Thyroid gland (tissue), 4 donors: ENCODE results near the gene MIB1. TPM values are rescaled to one million over a fixed set of nuclear protein-coding genes. Genes with fewer than 3 reads are reported as not detected.

Experiments used
- DNase-seq, 2 donors: peaks; one replicate each; pipeline ENCODE4 v3.0.0-alpha.2; 2019
- H3K27ac ChIP-seq, 3 donors: fragments of 200-600 bp; sonication (generic); 1 replicate in 2 of 3; 2 replicates in 1 of 3; pipeline ENCODE4 v1.5.1; 2016 to 2019; ENCODE audit warnings: mild to moderate bottlenecking in 1 of 3, moderate library complexity in 1 of 3
- H3K27me3 ChIP-seq: fragments of 200-600 bp; sonication (generic); one replicate; pipeline ENCODE4 v1.5.1; 2019
- H3K36me3 ChIP-seq, 2 donors: fragments of 200-600 bp; sonication (generic); one replicate each; pipeline ENCODE4 v1.5.1; 2016 to 2019
- H3K4me1 ChIP-seq, 2 donors: fragments of 200-600 bp; sonication (generic); one replicate each; pipeline ENCODE4 v1.5.1; 2017 to 2019
- H3K4me3 ChIP-seq, 3 donors: fragments of 200-600 bp; sonication (generic); replicated peaks in 1 of 3; 1 replicate in 2 of 3; 2 replicates in 1 of 3; pipeline ENCODE4 v1.5.1; 2016; ENCODE audit warnings: mild to moderate bottlenecking in 1 of 3
- H3K9me3 ChIP-seq: fragments of 200-600 bp; sonication (generic); one replicate; pipeline ENCODE4 v1.5.1; 2017
- CTCF ChIP-seq, 6 experiments: fragments of 200-600 bp in 3 of 6; fragments of 450-650 bp in 3 of 6; sonication (generic) in 3 of 6; IDR thresholded peaks; one replicate each; pipeline ENCODE4 v1.5.1; 2016 to 2019; ENCODE audit warnings: antibody characterized with exemption in 6 of 6, mild to moderate bottlenecking in 2 of 6, inconsistent platforms in 1 of 6, moderate library complexity in 1 of 6
- POLR2A ChIP-seq, 2 donors: fragments of 450-650 bp; IDR thresholded peaks; one replicate each; pipeline ENCODE4 v1.6.1; 2017; ENCODE audit warnings: antibody characterized with exemption in 2 of 2, mild to moderate bottlenecking in 2 of 2, moderate library complexity in 1 of 2
- WGBS, 2 donors: methylation state at CpG; one replicate each; pipeline ENCODE4 v1.1.5; 2017; 5-methylcytosine and 5-hydroxymethylcytosine counted together
- intact Hi-C: fragments of 100-400 bp; cut with DNase I; formaldehyde crosslinking; loops from one replicate; pipeline ENCODE4 v1.15.1; 2023
- total RNA-seq, 4 donors: library from RNA; depleted of rRNA; stranded (reverse); fragments of >200 nt; gene quantifications; one replicate each; pipeline ENCODE4 v1.2.3, GENCODE V29; 2016

Gene MIB1
- total RNA-seq = 10 to 100 TPM; 35.8 to 55.6 (median 45.0) TPM

- no peaks in the 10 kb centered on the region for H3K36me3 ChIP-seq
- WGBS, 2 donors = 0 to 1% methylated on average over 32 to 36 of the region's 76 CpGs
- peak within 1 kb of the TSS; percentile 81 to 97 (median 91) for H3K4me3 ChIP-seq
- TF ChIP-seq CTCF (IDR thresholded peaks at IDR 0.05) (peak in 1 of 6 experiments; percentile 10), POLR2A (IDR thresholded peaks at IDR 0.05) (peak; percentile 47 to 81)
- no peaks in the 10 kb centered on the region for H3K9me3 ChIP-seq
- H3K4me1 ChIP-seq = peaks cover 15 to 33% of the 10 kb centered on the region in 2 donors
- DNase-seq = peak; percentile 99 to 100
- intact Hi-C loops = no loop called here
- H3K27me3 ChIP-seq = no peaks in the 10 kb centered on the region
- peak within 1 kb of the TSS; percentile 94 to 99 (median 97) for H3K27ac ChIP-seq
These were observed at the start of gene MIB1 for GRCh38 chr18:21740538-21741311. Gene MIB1 (plus strand): TSS chr18:21740792. CDS start chr18:21741584, 792 bp downstream.

DNA sequence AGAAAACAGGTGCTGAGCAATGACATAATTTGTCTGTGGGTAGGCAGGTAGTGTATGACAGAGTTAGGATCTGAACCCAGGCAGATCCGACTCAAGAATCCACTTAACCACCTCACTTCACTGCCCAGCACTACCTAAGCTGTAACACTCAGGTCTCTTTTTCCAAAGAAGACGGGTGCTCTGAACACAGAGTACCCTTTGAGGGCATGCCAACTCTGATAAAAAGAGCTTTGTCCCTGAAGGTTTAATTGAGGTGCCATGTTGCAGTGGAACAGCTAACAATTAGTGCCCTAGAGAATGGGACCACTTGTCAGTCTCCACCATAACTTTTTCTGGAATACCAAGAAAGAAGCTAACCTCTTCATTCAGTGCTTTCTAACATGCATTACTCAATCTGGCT, 47.3 kb upstream of the MIB1 start:
- intact Hi-C loops = no loop called here
- Histone ChIP-seq H3K9me3 (no peaks in the 10 kb centered on the region), H3K36me3 (no peaks in the 10 kb centered on the region), H3K27ac (no peak overlapping the region), H3K27me3 (no peaks in the 10 kb centered on the region), H3K4me1 (no peaks in the 10 kb centered on the region), H3K4me3 (no peak overlapping the region)
- WGBS, 2 donors = 51 to 57% methylated on average over 2 of the region's 2 CpGs
- no peak for DNase-seq
- TF ChIP-seq POLR2A (IDR thresholded peaks at IDR 0.05) (no peak), CTCF (IDR thresholded peaks at IDR 0.05) (no peak)

- WGBS, 2 donors = 84 to 85% methylated on average over 6 of the region's 6 CpGs
- intact Hi-C loops = loop anchor here (5.0 kb wide), 1 partner anchor 88 kb away; the partner anchor contains the start of gene SNRPD1
- H3K4me3 ChIP-seq = no peak overlapping the region
- no peaks in the 10 kb centered on the region for H3K36me3 ChIP-seq
- H3K27me3 ChIP-seq = no peaks in the 10 kb centered on the region
- no peak for TF ChIP-seq POLR2A (IDR thresholded peaks at IDR 0.05)
- no peak for TF ChIP-seq CTCF (IDR thresholded peaks at IDR 0.05)
- no peak for DNase-seq
- no peak overlapping the region for H3K27ac ChIP-seq
- no peaks in the 10 kb centered on the region for H3K9me3 ChIP-seq
- peaks cover 0 to 3% of the 10 kb centered on the region in 2 donors for H3K4me1 ChIP-seq
These were observed 40.0 kb upstream of the MIB1 start for GRCh38 chr18:21700528-21701075.

- TF ChIP-seq POLR2A (IDR thresholded peaks at IDR 0.05) (no peak), CTCF (IDR thresholded peaks at IDR 0.05) (no peak)
- H3K27me3 ChIP-seq = no peaks in the 10 kb centered on the region
- H3K4me3 ChIP-seq = no peak overlapping the region
- H3K27ac ChIP-seq = no peak overlapping the region
- peaks cover 0 to 3% of the 10 kb centered on the region in 2 donors for H3K4me1 ChIP-seq
- 97 to 100% methylated on average over 2 of the region's 2 CpGs for WGBS, 2 donors
- intact Hi-C loops = loop anchor here (5.0 kb wide), 1 partner anchor 89 kb away; the partner anchor contains the start of gene SNRPD1
- no peak for DNase-seq
- H3K9me3 ChIP-seq = no peaks in the 10 kb centered on the region
- H3K36me3 ChIP-seq = no peaks in the 10 kb centered on the region
These were observed 39.0 kb upstream of the MIB1 start for GRCh38 chr18:21701621-21702020.

- Histone ChIP-seq H3K4me3 (no peak overlapping the region), H3K27me3 (no peaks in the 10 kb centered on the region), H3K36me3 (no peaks in the 10 kb centered on the region), H3K27ac (no peak overlapping the region), H3K4me1 (peaks cover 0 to 3% of the 10 kb centered on the region in 2 donors), H3K9me3 (no peaks in the 10 kb centered on the region)
- WGBS, 2 donors = 90 to 92% methylated on average over 5 of the region's 5 CpGs
- no peak for DNase-seq
- intact Hi-C loops = loop anchor here (5.0 kb wide), 1 partner anchor 90 kb away; the partner anchor contains the start of gene SNRPD1
- TF ChIP-seq CTCF (IDR thresholded peaks at IDR 0.05) = no peak
These were observed 38.0 kb upstream of the MIB1 start for GRCh38 chr18:21702602-21703001.
